Measurements from ENCODE around the gene DNAAF3.

GRCh38 chr19:55196803-55197202 lies 30.4 kb upstream of the DNAAF3 start:
- TF ChIP-seq, protein P1, sequence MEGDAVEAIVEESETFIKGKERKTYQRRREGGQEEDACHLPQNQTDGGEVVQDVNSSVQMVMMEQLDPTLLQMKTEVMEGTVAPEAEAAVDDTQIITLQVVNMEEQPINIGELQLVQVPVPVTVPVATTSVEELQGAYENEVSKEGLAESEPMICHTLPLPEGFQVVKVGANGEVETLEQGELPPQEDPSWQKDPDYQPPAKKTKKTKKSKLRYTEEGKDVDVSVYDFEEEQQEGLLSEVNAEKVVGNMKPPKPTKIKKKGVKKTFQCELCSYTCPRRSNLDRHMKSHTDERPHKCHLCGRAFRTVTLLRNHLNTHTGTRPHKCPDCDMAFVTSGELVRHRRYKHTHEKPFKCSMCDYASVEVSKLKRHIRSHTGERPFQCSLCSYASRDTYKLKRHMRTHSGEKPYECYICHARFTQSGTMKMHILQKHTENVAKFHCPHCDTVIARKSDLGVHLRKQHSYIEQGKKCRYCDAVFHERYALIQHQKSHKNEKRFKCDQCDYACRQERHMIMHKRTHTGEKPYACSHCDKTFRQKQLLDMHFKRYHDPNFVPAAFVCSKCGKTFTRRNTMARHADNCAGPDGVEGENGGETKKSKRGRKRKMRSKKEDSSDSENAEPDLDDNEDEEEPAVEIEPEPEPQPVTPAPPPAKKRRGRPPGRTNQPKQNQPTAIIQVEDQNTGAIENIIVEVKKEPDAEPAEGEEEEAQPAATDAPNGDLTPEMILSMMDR (IDR thresholded peaks at IDR 0.05; ENCODE audit: borderline replicate concordance, extremely low read depth, low read length, poor library complexity, severe bottlenecking): no peak
- TF ChIP-seq EZH2 (IDR thresholded peaks at IDR 0.05; ENCODE audit: borderline replicate concordance, low read depth, low read length, severe bottlenecking): no peak
